Placental epithelial cell (primary cell): ENCODE data around the gene MTRF1. TPM values are rescaled to one million over a fixed set of nuclear protein-coding genes. Genes with fewer than 3 reads are reported as not detected.

Source experiments
- total RNA-seq: library from RNA; depleted of rRNA; stranded (reverse); fragments of >200 nt; gene quantifications from 2 replicates; pipeline ENCODE4 v1.2.3, GENCODE V29; 2012

The MTRF1 gene
- 11.0 and 13.0 TPM in 2 replicates for total RNA-seq

GRCh38 chr13:41263261-41263971 is at the start of gene MTRF1:
TSS of gene MTRF1 (minus strand) at chr13:41263576. CDS start at chr13:41260907, 2,669 bp downstream.

GRCh38 chr13:41310963-41311405 is 47.6 kb upstream of the MTRF1 start, which contains the start of gene NAA16:
TSS of gene NAA16 (plus strand) at chr13:41311267. CDS start at chr13:41311529, 262 bp downstream.

GRCh38 chr13:41193919-41194824 is 69.2 kb downstream of the MTRF1 start, which contains the start of gene KBTBD7:
TSS of gene KBTBD7 (minus strand) at chr13:41194569. CDS start at chr13:41194257, 312 bp downstream.

Other genes starting within 250 kb of the MTRF1 start
- 132 and 141 TPM in 2 replicates for gene ELF1, start 244.3 kb downstream of the MTRF1 start, total RNA-seq
- 5.2 and 6.7 TPM in 2 replicates for gene WBP4, start 202.1 kb downstream of the MTRF1 start, total RNA-seq
- gene KBTBD6, start 130.8 kb downstream of the MTRF1 start, total RNA-seq, result 12.4 and 13.3 TPM in 2 replicates
- 9.7 and 18.5 TPM in 2 replicates for gene KBTBD7, start 69.0 kb downstream of the MTRF1 start, total RNA-seq
- gene NAA16, start 47.7 kb upstream of the MTRF1 start, total RNA-seq, result 19.2 and 23.0 TPM in 2 replicates
- gene RGCC, start 194.0 kb upstream of the MTRF1 start, total RNA-seq, result 237 and 459 TPM in 2 replicates